CD4-positive, alpha-beta T cell treated with Interleukin-15 for 4 hours (primary cell): Measurements from ENCODE around the gene PRADC1.
"Not testable (repeated sequence)": the region's sequence is repeated elsewhere in the genome, so short reads cannot be mapped to it uniquely, and the experiment has no call there.

Experiments
- DNase-seq: peaks from one replicate; pipeline ENCODE4 v3.0.0-alpha.2; 2020; ENCODE audit warnings: low spot score

Gene PRADC1

GRCh38 chr2:73202156-73203054 is 30.6 kb downstream of the PRADC1 start, which contains the start of gene NOTO:
Gene NOTO, plus strand, starts transcription at chr2:73202574. Its CDS starts 93 bp downstream, at chr2:73202667.
- no peak for DNase-seq

GRCh38 chr2:73200281-73200680 is 32.8 kb downstream of the PRADC1 start:
- not testable (repeated sequence) for DNase-seq

GRCh38 chr2:73197579-73197978 is 35.5 kb downstream of the PRADC1 start:
- no peak for DNase-seq

- DNase-seq, result no peak
Measured at GRCh38 chr2:73187549-73187948, 45.5 kb downstream of the PRADC1 start.

- no peak for DNase-seq
Measured at GRCh38 chr2:73185965-73186364, 47.1 kb downstream of the PRADC1 start.
